CD4-positive, alpha-beta T cell treated with Interferon alpha-2 for 1 hour (primary cell): ENCODE results near the gene SPRING1.

Source experiments
- DNase-seq, 2 donors: peaks; one replicate each; pipeline ENCODE4 v3.0.0-alpha.2; 2020 to 2022

SPRING1 gene

GRCh38 chr12:116739381-116739887 is 1.6 kb upstream of the SPRING1 start:
- no peak for DNase-seq

DNA sequence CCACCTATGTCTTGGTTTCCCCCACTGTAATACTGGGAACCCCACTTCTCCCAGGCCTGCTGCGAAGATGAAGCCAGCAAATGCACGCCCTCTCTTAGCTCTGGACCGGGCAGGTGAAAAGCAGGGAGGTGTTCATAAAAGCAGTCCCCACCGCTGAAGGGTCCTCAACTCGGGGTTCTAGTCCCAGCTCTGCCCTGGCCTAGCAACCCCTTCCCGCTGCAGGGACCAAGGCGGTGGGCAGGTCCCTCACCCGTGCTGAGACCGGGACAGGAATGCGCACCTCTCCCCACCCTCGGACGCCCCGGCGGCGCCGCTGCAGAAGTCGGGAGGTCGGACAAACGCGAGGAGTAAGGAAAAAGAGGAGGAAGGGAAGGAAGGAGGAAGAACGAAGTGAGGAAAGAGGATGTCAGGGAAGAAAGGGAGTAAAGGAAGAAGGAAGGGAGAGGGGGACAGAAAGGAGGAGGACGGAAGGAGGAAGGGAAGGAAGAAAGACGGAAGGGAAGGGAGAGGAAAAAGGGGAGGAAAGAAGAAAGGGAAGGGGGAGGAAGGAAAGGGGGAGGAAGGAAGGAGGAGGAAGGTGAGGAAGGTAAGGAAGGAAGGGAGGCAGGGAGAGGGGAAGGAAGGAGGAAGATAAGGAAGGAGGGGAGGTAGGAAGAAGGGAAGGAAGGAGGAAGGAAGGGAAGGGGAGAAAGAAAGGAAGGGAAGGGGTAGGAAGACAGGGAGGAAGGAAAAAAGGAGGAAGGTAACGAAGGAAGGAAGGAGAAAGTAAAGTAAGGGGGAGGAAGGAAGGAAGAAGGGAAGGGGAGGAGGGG is 701 bp downstream of the SPRING1 start:
- DNase-seq, result no peak

DNA sequence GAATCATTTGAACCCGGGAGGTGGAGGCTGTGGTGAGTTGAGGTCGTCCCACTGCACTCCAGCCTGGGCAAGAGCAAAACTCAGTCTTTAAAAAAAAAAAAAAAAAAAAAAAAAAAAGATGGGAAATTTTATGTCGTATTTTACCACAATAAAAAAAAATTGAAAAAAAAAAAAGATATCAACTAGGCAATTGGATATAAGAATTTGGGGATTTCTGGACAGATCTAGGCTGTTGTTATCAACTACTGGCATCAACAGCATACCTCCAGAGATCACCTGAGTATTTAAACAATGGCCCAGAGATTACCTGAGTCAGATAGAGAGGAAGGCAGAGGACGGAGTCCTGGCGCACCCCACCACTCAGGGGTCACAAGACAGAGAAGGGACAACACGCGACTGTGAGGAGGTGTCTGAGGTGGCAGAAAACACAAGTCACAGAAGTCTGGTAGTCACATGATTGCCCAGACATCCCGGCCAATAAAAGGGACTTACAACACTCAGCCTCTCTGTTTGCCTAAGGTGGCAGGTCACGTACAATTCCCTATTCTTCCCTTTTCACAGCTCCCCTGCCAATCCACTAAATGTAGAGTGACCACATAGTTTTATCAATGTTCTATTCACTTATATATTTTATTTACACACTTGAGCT is 1.8 kb downstream of the SPRING1 start:
- DNase-seq, result peak in 1 of 2 donors; percentile 2

DNA sequence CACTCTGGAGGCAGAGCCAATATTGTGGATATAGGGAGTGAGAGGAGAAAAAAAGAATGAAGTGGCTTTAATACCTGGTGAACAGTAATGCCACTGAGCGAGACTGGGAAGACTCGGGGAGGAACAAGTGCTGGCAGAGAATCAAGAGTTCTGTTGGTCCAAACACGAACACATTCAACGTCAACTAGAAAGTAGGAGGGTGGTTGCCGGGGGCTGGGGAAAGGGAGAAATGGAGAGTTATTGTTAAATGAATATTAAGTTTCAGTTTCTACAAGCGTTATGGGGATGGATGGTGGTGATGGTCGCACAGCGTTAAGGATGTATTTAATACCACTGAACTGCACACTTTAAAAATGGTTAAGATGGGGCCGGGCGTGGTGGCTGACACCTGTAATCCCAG is 2.8 kb downstream of the SPRING1 start:
- DNase-seq, result no peak

- DNase-seq, result no peak
These were observed 3.6 kb downstream of the SPRING1 start for GRCh38 chr12:116734156-116734768.

- no peak for DNase-seq
These were observed 6.1 kb downstream of the SPRING1 start for GRCh38 chr12:116731801-116732200.

DNA sequence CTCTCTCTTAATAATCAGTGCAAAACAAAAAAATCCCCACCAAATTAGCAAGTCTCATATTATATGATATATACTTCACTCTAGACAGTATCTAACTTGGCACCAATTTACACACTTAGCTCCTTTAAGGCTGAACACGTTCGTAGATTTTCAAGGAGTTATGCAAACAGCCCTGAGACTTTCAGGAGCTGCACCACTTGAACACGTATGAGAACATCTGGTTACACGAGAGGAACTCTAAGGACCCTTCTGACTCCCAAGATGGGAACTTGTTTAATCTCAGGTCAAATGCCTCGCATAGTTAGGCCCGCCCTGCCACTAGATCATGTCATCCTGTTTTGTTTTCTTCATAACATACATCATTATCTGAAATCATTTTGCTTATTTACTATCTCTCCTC is 10.0 kb downstream of the SPRING1 start:
- no peak for DNase-seq

GRCh38 chr12:116727261-116727660 is 10.6 kb downstream of the SPRING1 start:
- no peak for DNase-seq

- DNase-seq, result no peak
These were observed 11.2 kb downstream of the SPRING1 start for GRCh38 chr12:116726694-116727093.

DNA sequence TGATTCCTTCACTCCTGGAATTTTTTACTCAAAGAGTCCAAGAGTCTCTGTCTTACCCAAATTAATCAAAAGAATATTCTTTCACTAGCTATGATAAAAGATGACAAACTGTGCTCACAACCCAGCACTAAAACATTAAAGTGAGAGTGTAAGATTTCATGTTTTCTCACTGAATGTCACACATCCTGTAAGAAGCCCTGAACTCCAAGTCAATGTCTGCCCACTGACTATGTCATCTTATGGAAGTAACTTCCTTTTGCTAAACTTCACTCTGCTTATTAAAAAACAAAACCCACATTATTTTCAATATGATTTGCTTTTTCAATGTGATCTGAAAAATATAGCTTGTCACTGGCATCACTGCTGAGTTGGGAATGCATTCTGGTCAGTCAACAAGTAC is 15.6 kb downstream of the SPRING1 start:
- DNase-seq, result no peak

GRCh38 chr12:116719731-116720528 is 17.9 kb downstream of the SPRING1 start:
- no peak for DNase-seq

DNA sequence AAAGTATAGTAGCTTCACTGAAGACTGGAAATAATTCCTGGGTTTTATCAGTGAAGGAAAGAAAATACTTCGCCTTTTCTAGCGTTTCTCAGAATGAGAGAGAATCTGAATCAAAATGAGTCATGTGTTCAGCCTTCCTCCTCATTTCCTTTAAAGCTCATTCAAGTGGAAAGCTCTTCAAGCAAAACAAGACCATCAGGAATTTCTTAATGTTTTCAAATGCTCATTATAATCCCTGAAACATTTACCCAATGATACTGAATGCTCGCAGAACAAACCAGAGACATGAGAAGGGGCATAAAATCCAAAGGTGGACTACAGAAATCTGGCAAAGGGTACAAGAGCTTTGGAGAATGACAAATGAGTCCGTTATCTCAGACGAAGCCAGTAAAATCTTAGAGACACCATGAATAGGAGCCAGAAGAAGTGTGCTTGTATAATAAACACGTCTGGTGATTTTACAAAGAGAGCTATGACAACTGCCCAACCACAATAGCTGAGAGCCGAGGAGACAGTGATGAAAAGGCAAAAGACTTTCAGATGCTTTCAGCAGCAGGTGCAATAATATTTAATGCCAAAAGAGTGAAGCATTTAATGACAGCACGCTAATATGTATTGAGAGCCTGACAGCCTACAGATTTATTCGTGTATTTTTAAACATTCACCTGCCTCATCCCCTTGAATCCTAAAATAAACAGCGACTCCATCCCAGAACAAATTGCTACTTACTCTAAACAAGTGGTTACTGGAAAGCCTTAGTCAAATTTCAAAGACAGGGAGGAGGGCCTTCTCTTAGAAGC is 19.0 kb downstream of the SPRING1 start:
- no peak for DNase-seq

DNA sequence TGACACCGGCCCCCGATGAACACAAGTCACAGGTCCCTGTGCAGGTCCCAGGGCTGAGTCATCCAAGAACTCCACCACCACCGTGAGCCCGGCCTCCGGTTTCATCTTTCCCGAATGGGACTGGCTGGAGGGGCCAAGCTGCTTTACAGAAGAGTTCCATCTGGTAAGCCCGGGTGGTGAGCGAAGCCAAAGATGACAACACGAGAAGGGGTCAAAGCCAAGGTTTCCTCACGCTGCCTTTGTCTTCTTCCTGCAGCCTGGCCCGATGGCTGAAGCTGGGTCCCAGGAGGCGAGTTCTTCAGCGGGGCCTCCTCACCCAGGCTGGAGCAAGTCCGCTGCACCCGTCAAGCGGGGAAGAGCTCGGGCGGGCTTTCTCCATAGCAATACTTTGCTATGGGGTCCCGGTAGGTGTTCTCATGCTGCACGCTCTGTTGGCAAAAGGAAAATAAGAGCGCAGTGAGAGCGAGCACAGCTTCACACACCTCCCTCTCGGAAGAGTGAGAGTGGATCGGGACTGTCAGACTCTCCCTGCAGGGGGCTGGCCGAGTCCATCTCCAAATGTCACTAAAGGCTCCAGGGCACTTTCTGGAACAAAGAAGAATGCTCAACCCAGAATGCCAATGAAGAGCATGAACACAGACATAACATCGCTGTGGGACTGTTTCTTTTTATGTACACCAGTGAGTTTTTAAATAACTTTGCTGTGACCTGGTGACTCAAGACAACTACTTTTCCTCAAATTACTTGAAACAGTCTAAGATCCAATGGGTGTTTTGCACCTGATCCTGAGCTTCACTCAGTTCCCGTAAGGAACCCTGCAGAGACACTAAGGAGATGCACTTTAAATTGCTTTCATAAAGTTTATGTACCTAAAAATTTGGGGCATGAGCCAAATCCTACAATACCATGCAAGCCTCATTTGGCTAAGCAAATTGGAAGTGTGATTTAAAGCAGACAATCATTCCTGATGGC is 20.1 kb downstream of the SPRING1 start:
- DNase-seq, result no peak

- DNase-seq, result no peak
These were observed 23.7 kb downstream of the SPRING1 start for GRCh38 chr12:116714175-116714574.

- DNase-seq, result no peak
These were observed 24.3 kb downstream of the SPRING1 start for GRCh38 chr12:116713527-116713926.

GRCh38 chr12:116712458-116713303 is 25.2 kb downstream of the SPRING1 start:
- no peak for DNase-seq

- DNase-seq, result no peak
These were observed 27.3 kb downstream of the SPRING1 start for GRCh38 chr12:116710370-116711150.

DNA sequence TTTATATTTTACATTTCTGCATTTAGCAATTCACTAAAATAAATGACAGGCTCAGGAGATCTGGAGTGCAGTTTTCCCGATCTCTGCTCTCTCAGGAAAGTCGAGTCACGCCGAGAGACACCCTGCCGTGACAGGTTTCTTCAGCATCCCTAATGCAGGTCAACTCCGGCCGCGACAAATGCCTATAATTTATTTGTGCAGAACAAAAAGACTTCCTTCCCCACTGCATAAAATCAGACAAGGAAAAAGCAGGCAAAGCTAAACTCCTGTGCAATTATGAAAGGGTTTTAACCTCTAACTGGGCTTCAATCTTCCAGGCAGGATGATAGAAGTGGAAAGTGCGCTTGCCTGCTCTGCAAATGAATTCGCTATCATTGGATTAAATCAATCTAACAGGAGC is 28.1 kb downstream of the SPRING1 start:
- DNase-seq, result no peak
